H1 (cell line): ENCODE data around the gene PRMT2. TPM values are rescaled to one million over a fixed set of nuclear protein-coding genes. Genes with fewer than 3 reads are reported as not detected.

Source experiments
- CTCF ChIA-PET: fragments of 300-600 bp; sonication (Branson Sonifier 250); formaldehyde crosslinking; loops from one replicate; lab custom pipeline; 2021; ENCODE audit not compliant: partially characterized antibody; lab: Charles Lee
- POLR2A ChIA-PET: fragments of 300-600 bp; sonication (Branson Sonifier 250); formaldehyde crosslinking; loops from one replicate; lab custom pipeline; 2021; ENCODE audit warnings: inconsistent platforms; ENCODE audit not compliant: partially characterized antibody; lab: Charles Lee
- DNase-seq, 2 experiments: peaks; one replicate each; pipeline versions ENCODE4 v3.0.0 to v3.0.0-alpha.2; 2010 to 2022; ENCODE audit warnings: low spot score in 2 of 2, low read depth in 1 of 2, mixed read lengths in 1 of 2
- FAIRE-seq: peaks from 2 replicates; lab custom pipeline; 2011; peaks lifted over from hg19 to GRCh38; lab: Jason Lieb, UNC
- H2AFZ ChIP-seq: 2 replicates; pipeline ENCODE4 v1.8.1; 2012; ENCODE audit warnings: low read length, inconsistent platforms
- H2AK5ac ChIP-seq: 2 replicates; pipeline ENCODE4 v1.6.1; 2013; ENCODE audit warnings: low read depth, low read length
- H2BK120ac ChIP-seq: replicated peaks from 2 replicates; pipeline ENCODE3; 2013; ENCODE audit warnings: low read depth, low read length, inconsistent platforms
- H2BK12ac ChIP-seq: 2 replicates; pipeline ENCODE4 v1.6.1; 2013; ENCODE audit warnings: low read depth, low read length
- H2BK15ac ChIP-seq: 2 replicates; pipeline ENCODE4 v1.6.1; 2013; ENCODE audit warnings: low read length
- H2BK20ac ChIP-seq: 2 replicates; pipeline ENCODE4 v1.6.1; 2013; ENCODE audit warnings: low read length
- H2BK5ac ChIP-seq: 2 replicates; pipeline ENCODE4 v1.6.1; 2013; ENCODE audit warnings: low read depth, low read length
- H3K14ac ChIP-seq: 2 replicates; pipeline ENCODE4 v1.6.1; 2013; ENCODE audit warnings: inconsistent platforms; ENCODE audit not compliant: insufficient read length
- H3K18ac ChIP-seq: 2 replicates; pipeline ENCODE4 v1.6.1; 2013; ENCODE audit warnings: low read length; ENCODE audit errors: extremely low read depth
- H3K23ac ChIP-seq: 2 replicates; pipeline ENCODE4 v1.6.1; 2013; ENCODE audit warnings: inconsistent platforms; ENCODE audit not compliant: insufficient read length
- H3K23me2 ChIP-seq: 2 replicates; pipeline ENCODE4 v1.6.1; 2013; ENCODE audit warnings: low read depth, low read length
- H3K27ac ChIP-seq: 2 replicates; pipeline ENCODE4 v1.6.1; 2011; ENCODE audit warnings: low read depth, low read length, inconsistent platforms
- H3K27me3 ChIP-seq, 4 experiments: replicated peaks in 1 of 4; 1 replicate in 1 of 4; 2 replicates in 3 of 4; pipeline versions ENCODE4 v1.6.1 to v1.8.1; 2011 to 2013; ENCODE audit warnings: low read length in 3 of 4, mild to moderate bottlenecking in 3 of 4, inconsistent platforms in 2 of 4, mixed read lengths in 2 of 4, moderate library complexity in 1 of 4; ENCODE audit not compliant: control insufficient read depth in 3 of 4, insufficient read depth in 3 of 4; ENCODE audit errors: extremely low read depth in 1 of 4
- H3K36me3 ChIP-seq, 4 experiments: 2 replicates each; pipeline versions ENCODE4 v1.6.1 to v1.8.1; 2011 to 2013; ENCODE audit warnings: mild to moderate bottlenecking in 4 of 4, low read length in 3 of 4, moderate library complexity in 2 of 4, control low read depth in 1 of 4, inconsistent platforms in 1 of 4; ENCODE audit not compliant: insufficient read depth in 4 of 4, control insufficient read depth in 2 of 4
- H3K4ac ChIP-seq: replicated peaks from 2 replicates; pipeline ENCODE3; 2013; ENCODE audit warnings: low read length, low read depth, mixed read lengths, inconsistent platforms; ENCODE audit not compliant: insufficient read length
- H3K4me1 ChIP-seq, 4 experiments: replicated peaks in 1 of 4; 1 replicate in 1 of 4; 2 replicates in 3 of 4; pipeline versions ENCODE4 v1.6.1 to v1.8.1; 2011 to 2013; ENCODE audit warnings: low read length in 3 of 4, inconsistent platforms in 2 of 4, mixed read lengths in 1 of 4; ENCODE audit not compliant: insufficient read depth in 4 of 4, control insufficient read depth in 3 of 4
- H3K4me2 ChIP-seq, 2 experiments: 2 replicates each; pipeline versions ENCODE4 v1.6.1 to v1.8.1; 2011 to 2013; ENCODE audit warnings: low read depth in 2 of 2, low read length in 2 of 2, control low read depth in 1 of 2, inconsistent platforms in 1 of 2, mild to moderate bottlenecking in 1 of 2; ENCODE audit not compliant: insufficient read depth in 1 of 2
- H3K4me3 ChIP-seq, 4 experiments: fragments of 200-600, 300-600 bp in 1 of 4; sonication (generic), shearing (Covaris generic), sonication (Bioruptor Twin) in 1 of 4; 2 replicates each; pipeline versions ENCODE4 v1.5.1 to v1.8.1; 2011 to 2016; ENCODE audit warnings: low read length in 4 of 4, low read depth in 3 of 4, control low read depth in 2 of 4, inconsistent platforms in 2 of 4, mild to moderate bottlenecking in 2 of 4, mixed read lengths in 1 of 4, moderate library complexity in 1 of 4; ENCODE audit not compliant: insufficient read depth in 2 of 4; ENCODE audit errors: extremely low read depth in 1 of 4
- H3K56ac ChIP-seq: replicated peaks from 2 replicates; pipeline ENCODE3; 2013; ENCODE audit warnings: low read depth, mild to moderate bottlenecking, mixed read lengths, low read length, inconsistent platforms; ENCODE audit not compliant: insufficient read length
- H3K79me1 ChIP-seq: 2 replicates; pipeline ENCODE4 v1.6.1; 2013; ENCODE audit warnings: low read depth, low read length, control low read depth
- H3K79me2 ChIP-seq, 2 experiments: 2 replicates each; pipeline versions ENCODE4 v1.6.1 to v1.8.1; 2012 to 2013; ENCODE audit warnings: low read length in 2 of 2, mild to moderate bottlenecking in 2 of 2, inconsistent platforms in 1 of 2; ENCODE audit not compliant: insufficient read depth in 2 of 2, control insufficient read depth in 1 of 2
- H3K9ac ChIP-seq, 4 experiments: replicated peaks in 1 of 4; 1 replicate in 1 of 4; 2 replicates in 3 of 4; pipeline versions ENCODE4 v1.6.1 to v1.8.1; 2011 to 2013; ENCODE audit warnings: low read depth in 3 of 4, low read length in 3 of 4, control low read depth in 2 of 4, mild to moderate bottlenecking in 2 of 4, moderate library complexity in 2 of 4, inconsistent platforms in 1 of 4; ENCODE audit errors: extremely low read depth in 1 of 4
- H3K9me3 ChIP-seq, 2 experiments: 2 replicates each; pipeline versions ENCODE4 v1.6.1 to v1.8.1; 2012 to 2013; ENCODE audit warnings: mild to moderate bottlenecking in 2 of 2, moderate library complexity in 2 of 2, control low read depth in 1 of 2, inconsistent platforms in 1 of 2, low read depth in 1 of 2, low read length in 1 of 2, mixed read lengths in 1 of 2; ENCODE audit not compliant: insufficient read depth in 2 of 2
- H4K20me1 ChIP-seq, 2 experiments: replicated peaks in 1 of 2; 2 replicates each; pipeline versions ENCODE3 to v1.8.1; 2011 to 2013; ENCODE audit warnings: inconsistent platforms in 2 of 2, low read length in 2 of 2, mild to moderate bottlenecking in 1 of 2; ENCODE audit not compliant: insufficient read depth in 2 of 2, control insufficient read depth in 1 of 2
- H4K5ac ChIP-seq: 2 replicates; pipeline ENCODE4 v1.6.1; 2013; ENCODE audit warnings: low read length, low read depth, mixed read lengths, inconsistent platforms; ENCODE audit not compliant: insufficient read length
- H4K8ac ChIP-seq: 2 replicates; pipeline ENCODE4 v1.8.0; 2013; ENCODE audit warnings: mild to moderate bottlenecking, moderate library complexity, low read length, inconsistent platforms; ENCODE audit not compliant: insufficient read depth; ENCODE audit errors: extremely low read depth
- H4K91ac ChIP-seq: replicated peaks from 2 replicates; pipeline ENCODE3; 2013; ENCODE audit warnings: low read length, mixed read lengths, inconsistent platforms; ENCODE audit not compliant: insufficient read length
- BRCA1 ChIP-seq: IDR thresholded peaks from 2 replicates; pipeline ENCODE4 v1.6.1; 2012; ENCODE audit warnings: low read depth, low read length, improper control_type of control experiment
- CEBPB ChIP-seq: IDR thresholded peaks from 2 replicates; pipeline ENCODE4 v1.6.1; 2012; ENCODE audit warnings: low read depth, low read length
- CHD2 ChIP-seq: IDR thresholded peaks from 2 replicates; pipeline ENCODE4 v1.6.1; 2012; ENCODE audit warnings: low read length, improper control_type of control experiment
- HDAC6 ChIP-seq: IDR thresholded peaks from one replicate; pipeline ENCODE4 v1.7.1; 2012; ENCODE audit warnings: low read depth, mild to moderate bottlenecking, inconsistent platforms, low read length, moderate library complexity
- NRF1 ChIP-seq: IDR thresholded peaks from 2 replicates; pipeline ENCODE4 v1.6.1; 2011; ENCODE audit warnings: mild to moderate bottlenecking, low read depth, low read length, improper control_type of control experiment
- SIN3A ChIP-seq, 2 experiments: IDR thresholded peaks in 1 of 2; conservative IDR thresholded peaks in 1 of 2; 2 replicates each; pipeline ENCODE4 v1.6.1; 2011 to 2012; ENCODE audit warnings: low read length in 2 of 2, improper control_type of control experiment in 1 of 2, low read depth in 1 of 2, mild to moderate bottlenecking in 1 of 2
- SIRT6 ChIP-seq: IDR thresholded peaks from one replicate; pipeline ENCODE4 v1.7.1; 2012; ENCODE audit warnings: low read length, inconsistent platforms
- SIX5 ChIP-seq: IDR thresholded peaks from 2 replicates; pipeline ENCODE4 v1.6.1; 2011; ENCODE audit warnings: mild to moderate bottlenecking, low read depth, low read length
- SP4 ChIP-seq: IDR thresholded peaks from 2 replicates; pipeline ENCODE4 v1.6.1; 2012; ENCODE audit warnings: low read length, inconsistent platforms
- TEAD4 ChIP-seq: IDR thresholded peaks from 2 replicates; pipeline ENCODE4 v1.6.1; 2012; ENCODE audit warnings: low read depth, low read length, inconsistent platforms, mixed read lengths
- WGBS, 2 experiments: shearing (Covaris generic) in 1 of 2; methylation state at CpG; one replicate each; pipeline versions ENCODE4 v1.1.6 to v1.1.7; 2013 to 2015; ENCODE audit warnings: low lambda C conversion rate in 2 of 2, mixed read lengths in 2 of 2, inconsistent platforms in 1 of 2, low coverage in 1 of 2, missing lambda C conversion rate in 1 of 2; ENCODE audit not compliant: insufficient replicate concordance in 2 of 2, insufficient coverage in 1 of 2, insufficient read length in 1 of 2; ENCODE audit errors: extremely low coverage in 1 of 2, missing lambda C conversion rate in 1 of 2; 5-methylcytosine and 5-hydroxymethylcytosine counted together
- polyA plus RNA-seq, 7 experiments: library from polyadenylated mRNA; depleted of rRNA in 3 of 7; stranded (reverse) in 5 of 7; unstranded in 2 of 7; fragments of >200 nt in 5 of 7; fragments of 200-250 nt in 2 of 7; gene quantifications; 1 replicate in 5 of 7; 2 replicates in 1 of 7; 4 replicates in 1 of 7; pipeline versions ENCODE4 v1.2.1 to v1.2.3, GENCODE V29; 2011 to 2013; ENCODE audit warnings: missing spikeins in 2 of 7, mixed read lengths in 2 of 7
- total RNA-seq: library from RNA; stranded (reverse); fragmentation: NEBNext Ultra II Directional; extraction: Animal tissue kit (Norgen Biotek cat#: 25700); gene quantifications from 2 replicates; pipeline ENCODE4 v1.2.1, GENCODE V29; 2021
- TF ChIP-seq, protein P1 (sequence below): IDR thresholded peaks from 2 replicates; pipeline ENCODE4 v1.6.1; 2012; ENCODE audit warnings: low read length, inconsistent platforms

The PRMT2 gene
- total and polyA plus RNA-seq, 2 of the 8 experiments (the other 6 are each of a cell fraction or from before 2014, with no cell fraction given), result 45.8 to 59.2 TPM

DNA sequence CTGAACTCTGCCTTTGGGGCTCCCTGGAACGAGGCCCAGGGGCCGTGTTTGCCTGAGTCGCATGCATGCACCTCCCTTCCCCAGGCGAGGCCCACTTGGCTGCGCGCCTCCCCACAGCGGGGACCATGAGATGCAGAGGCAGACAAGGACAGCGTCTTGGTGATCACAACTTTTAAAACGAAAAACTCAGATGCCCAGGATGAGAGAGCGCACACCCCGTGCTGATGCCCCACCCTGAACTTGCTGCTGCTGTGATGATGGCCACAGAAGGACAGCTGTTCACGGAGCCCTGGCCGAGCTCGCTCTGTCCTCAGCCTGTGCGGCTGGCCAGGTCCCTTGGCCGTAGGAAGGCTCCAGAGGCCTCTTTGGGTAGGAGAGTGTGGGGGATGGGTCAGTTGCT is 11.4 kb upstream of the PRMT2 start:
- H3K36me3 ChIP-seq, result no peaks in the 10 kb centered on the region
- no peak overlapping the region; a peak in 1 of 7 replicates for H3K9ac ChIP-seq
- no peaks in the 10 kb centered on the region; a peak in 2 of 7 replicates for H3K4me1 ChIP-seq
- H3K56ac ChIP-seq, result no peak overlapping the region
- FAIRE-seq, result no peak
- no peak overlapping the region for H3K14ac ChIP-seq
- TF ChIP-seq CEBPB, result no peak
- no peak for TF ChIP-seq TEAD4
- TF ChIP-seq CHD2, result no peak
- no peak for TF ChIP-seq SP4
- no peak for TF ChIP-seq HDAC6
- no peak for TF ChIP-seq SIX5
- no peak for TF ChIP-seq BRCA1
- TF ChIP-seq SIRT6, result no peak
- no peak for TF ChIP-seq SIN3A (conservative IDR thresholded peaks at IDR 0.05 in 1 of 2, IDR thresholded peaks at IDR 0.05 in 1 of 2; ENCODE audit: low read depth in 1 of 2, low read length in 2 of 2)
- TF ChIP-seq, protein P1, sequence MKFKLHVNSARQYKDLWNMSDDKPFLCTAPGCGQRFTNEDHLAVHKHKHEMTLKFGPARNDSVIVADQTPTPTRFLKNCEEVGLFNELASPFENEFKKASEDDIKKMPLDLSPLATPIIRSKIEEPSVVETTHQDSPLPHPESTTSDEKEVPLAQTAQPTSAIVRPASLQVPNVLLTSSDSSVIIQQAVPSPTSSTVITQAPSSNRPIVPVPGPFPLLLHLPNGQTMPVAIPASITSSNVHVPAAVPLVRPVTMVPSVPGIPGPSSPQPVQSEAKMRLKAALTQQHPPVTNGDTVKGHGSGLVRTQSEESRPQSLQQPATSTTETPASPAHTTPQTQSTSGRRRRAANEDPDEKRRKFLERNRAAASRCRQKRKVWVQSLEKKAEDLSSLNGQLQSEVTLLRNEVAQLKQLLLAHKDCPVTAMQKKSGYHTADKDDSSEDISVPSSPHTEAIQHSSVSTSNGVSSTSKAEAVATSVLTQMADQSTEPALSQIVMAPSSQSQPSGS, result no peak
- no peak for TF ChIP-seq NRF1
- H3K18ac ChIP-seq, result no peak overlapping the region
- H2AK5ac ChIP-seq, result no peak overlapping the region
- H4K8ac ChIP-seq, result peak overlapping the region; percentile 58; the same call in 1 of the 2 replicates
- no peak overlapping the region for H3K4ac ChIP-seq
- no peak overlapping the region for H2BK20ac ChIP-seq
- H3K79me1 ChIP-seq, result no peaks in the 10 kb centered on the region
- H2BK12ac ChIP-seq, result no peak overlapping the region
- no peak overlapping the region for H3K23ac ChIP-seq
- H4K91ac ChIP-seq, result no peak overlapping the region
- peaks cover 9 to 20% of the 10 kb centered on the region in 2 experiments for H3K9me3 ChIP-seq
- no peak overlapping the region for H3K4me2 ChIP-seq
- 0 out of 2 replicates have a peak overlapping the region, but pooled peaks have one; percentile 61 for H2AFZ ChIP-seq
- H3K27me3 ChIP-seq, result no peaks in the 10 kb centered on the region
- no peak overlapping the region for H3K27ac ChIP-seq
- no peak overlapping the region for H2BK120ac ChIP-seq
- no peak overlapping the region for H2BK15ac ChIP-seq
- WGBS, 2 experiments, result 91% methylated on average over 16 of the region's 16 CpGs; no CpG with 5 or more reads in 1 of the 2 experiments
- no peak for DNase-seq
- H4K20me1 ChIP-seq, result no peaks in the 10 kb centered on the region
- no peaks in the 10 kb centered on the region for H3K23me2 ChIP-seq
- no peak overlapping the region for H4K5ac ChIP-seq
- H2BK5ac ChIP-seq, result no peak overlapping the region
- H3K79me2 ChIP-seq, result no peaks in the 10 kb centered on the region
- ChIA-PET POLR2A (interaction anchor here (0.9 kb wide), 1 partner anchor 11 kb away, joined by 3 read pairs; the partner anchor contains the start of gene PRMT2), CTCF (interaction anchor here (0.6 kb wide), 1 partner anchor 170 kb away, joined by 3 read pairs; no protein-coding TSS in a partner anchor)
- no peak overlapping the region for H3K4me3 ChIP-seq
